Measurements from ENCODE around the gene RECK. TPM values are rescaled to one million over a fixed set of nuclear protein-coding genes. Genes with fewer than 3 reads are reported as not detected.

Gene RECK
- total RNA-seq, 1 experiment from 2014 or later: 13.2 TPM

- no peak overlapping the region for H3K27ac ChIP-seq (ENCODE audit: low read length)
Measured at GRCh38 chr9:36165826-36166167, 129.1 kb downstream of the RECK start.

DNA sequence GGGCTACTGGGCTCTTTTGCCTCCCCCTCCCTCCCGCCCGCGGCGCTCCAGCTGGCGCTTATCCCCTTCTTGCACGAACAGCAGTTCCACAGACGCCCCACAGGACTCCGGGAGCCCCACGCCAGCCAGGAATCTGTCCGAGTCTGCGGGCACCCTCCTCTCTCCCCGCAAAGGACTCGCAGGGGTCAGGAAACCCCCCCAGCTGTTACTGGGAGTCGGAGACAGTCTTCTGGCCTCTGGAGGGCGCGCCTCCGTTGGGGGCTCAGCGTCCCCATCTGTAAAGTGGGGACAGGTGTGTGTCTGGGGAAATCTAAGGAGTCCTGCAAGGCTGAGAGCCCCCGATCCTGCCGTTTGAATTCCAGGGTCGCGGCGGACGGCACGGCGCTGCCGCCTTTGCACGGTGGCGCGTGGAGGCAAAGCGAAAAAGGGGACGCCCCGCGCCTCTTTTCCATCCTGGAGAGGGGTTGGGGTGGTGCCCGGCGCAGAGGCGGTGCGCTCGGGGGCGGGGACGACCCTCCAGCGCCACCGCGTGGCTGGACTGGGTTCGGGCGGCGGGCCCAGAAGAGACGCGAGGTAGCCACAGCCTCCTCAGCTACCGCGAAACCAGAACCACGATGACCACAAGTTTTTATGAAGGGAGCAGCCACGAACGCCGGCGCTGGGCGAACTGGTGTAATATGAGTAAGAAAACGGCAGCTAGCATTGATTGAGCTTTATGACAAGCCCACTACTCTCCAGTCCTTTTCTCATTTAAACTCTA is 129.6 kb downstream of the RECK start:
- Histone ChIP-seq H3K36me3 (ENCODE audit: control insufficient read depth, insufficient read depth, low read length) (no peaks in the 10 kb centered on the region), H3K4me3 (ENCODE audit: low read depth in 2 of 2, low read length in 2 of 2) (peak overlapping the region; percentile 44 to 55), H3K27ac (ENCODE audit: low read length) (no peak overlapping the region), H3K4me1 (ENCODE audit: control insufficient read depth, insufficient read depth, low read length) (peaks cover 11% of the 10 kb centered on the region; the same call in 1 of the 2 replicates), H3K9me3 (ENCODE audit: control insufficient read depth, insufficient read depth, low read depth, low read length) (no peaks in the 10 kb centered on the region), H3K27me3 (ENCODE audit: control insufficient read depth, insufficient read depth, low read length) (no peaks in the 10 kb centered on the region)
- peak; percentile 97 for ATAC-seq
- TF ChIP-seq, protein P1, sequence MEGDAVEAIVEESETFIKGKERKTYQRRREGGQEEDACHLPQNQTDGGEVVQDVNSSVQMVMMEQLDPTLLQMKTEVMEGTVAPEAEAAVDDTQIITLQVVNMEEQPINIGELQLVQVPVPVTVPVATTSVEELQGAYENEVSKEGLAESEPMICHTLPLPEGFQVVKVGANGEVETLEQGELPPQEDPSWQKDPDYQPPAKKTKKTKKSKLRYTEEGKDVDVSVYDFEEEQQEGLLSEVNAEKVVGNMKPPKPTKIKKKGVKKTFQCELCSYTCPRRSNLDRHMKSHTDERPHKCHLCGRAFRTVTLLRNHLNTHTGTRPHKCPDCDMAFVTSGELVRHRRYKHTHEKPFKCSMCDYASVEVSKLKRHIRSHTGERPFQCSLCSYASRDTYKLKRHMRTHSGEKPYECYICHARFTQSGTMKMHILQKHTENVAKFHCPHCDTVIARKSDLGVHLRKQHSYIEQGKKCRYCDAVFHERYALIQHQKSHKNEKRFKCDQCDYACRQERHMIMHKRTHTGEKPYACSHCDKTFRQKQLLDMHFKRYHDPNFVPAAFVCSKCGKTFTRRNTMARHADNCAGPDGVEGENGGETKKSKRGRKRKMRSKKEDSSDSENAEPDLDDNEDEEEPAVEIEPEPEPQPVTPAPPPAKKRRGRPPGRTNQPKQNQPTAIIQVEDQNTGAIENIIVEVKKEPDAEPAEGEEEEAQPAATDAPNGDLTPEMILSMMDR (IDR thresholded peaks at IDR 0.05): no peak
- TF ChIP-seq POLR2AphosphoS5 (IDR thresholded peaks at IDR 0.05; ENCODE audit: low read depth, low read length): no peak
- no peak; the same call in 1 of the 2 replicates for TF ChIP-seq TCF7L2 (IDR thresholded peaks at IDR 0.05; ENCODE audit: low read depth, low read length)
- peak; percentile 60; the same call in 1 of the 2 replicates for TF ChIP-seq SIN3A (IDR thresholded peaks at IDR 0.05; ENCODE audit: borderline replicate concordance, insufficient read depth, low read depth, low read length)
- ChIA-PET CTCF (interaction anchor here (0.6 to 4.8 kb wide), 13 partner anchors 18 to 603 kb away, joined by 3 to 37 read pairs (median 5); partner anchors contain the start of genes CLTA and GLIPR2), POLR2A (interaction anchor here (0.6 kb wide), 3 partner anchors 24 to 231 kb away, joined by 3 to 6 read pairs (median 3); no protein-coding TSS in a partner anchor)
- DNase-seq (ENCODE audit: low read depth, low spot score): peak; percentile 56
- BruUV-seq (replicated peaks): no TSS peak
- intact Hi-C loops (cut with micrococcal nuclease; ENCODE audit: unreplicated experiment) (loop anchor here (1.0 kb wide), 1 partner anchor 63 kb away; no protein-coding TSS in a partner anchor), in situ Hi-C loops (cut with HindIII; ENCODE audit: low pct_unique_long_range_greater_than_20kb, low sequenced_read_pairs) (no loop called here)

More at GRCh38 chr9:36165826-36166167, 129.1 kb downstream of the RECK start:
- Histone ChIP-seq H3K27me3 (ENCODE audit: control insufficient read depth, insufficient read depth, low read length) (no peaks in the 10 kb centered on the region), H3K4me3 (ENCODE audit: low read depth in 2 of 2, low read length in 2 of 2) (peak overlapping the region in 1 of 2 experiments; percentile 55; a peak in 3 of 4 replicates), H3K36me3 (ENCODE audit: control insufficient read depth, insufficient read depth, low read length) (no peaks in the 10 kb centered on the region), H3K4me1 (ENCODE audit: control insufficient read depth, insufficient read depth, low read length) (peaks cover 11% of the 10 kb centered on the region; the same call in 1 of the 2 replicates), H3K9me3 (ENCODE audit: control insufficient read depth, insufficient read depth, low read depth, low read length) (no peaks in the 10 kb centered on the region)
- CTCF ChIA-PET: interaction anchor here (1.2 to 4.8 kb wide), 8 partner anchors 17 to 163 kb away, joined by 4 to 37 read pairs (median 10); partner anchors contain the start of gene CLTA
- intact Hi-C loops (cut with micrococcal nuclease; ENCODE audit: unreplicated experiment): loop anchor here (1.0 kb wide), 1 partner anchor 62 kb away; no protein-coding TSS in a partner anchor
- no peak for DNase-seq (ENCODE audit: low read depth, low spot score)
- peak; percentile 19; the same call in 1 of the 2 replicates for ATAC-seq
- POLR2A ChIA-PET: interaction anchor here (0.6 kb wide), 1 partner anchor 231 kb away, joined by 3 read pairs; no protein-coding TSS in a partner anchor
- in situ Hi-C loops (cut with HindIII; ENCODE audit: low pct_unique_long_range_greater_than_20kb, low sequenced_read_pairs): no loop called here
- no TSS peak for BruUV-seq (replicated peaks)
- TF ChIP-seq, protein P1 (IDR thresholded peaks at IDR 0.05): no peak
- TF ChIP-seq POLR2AphosphoS5 (IDR thresholded peaks at IDR 0.05; ENCODE audit: low read depth, low read length) (no peak), TCF7L2 (IDR thresholded peaks at IDR 0.05; ENCODE audit: low read depth, low read length) (no peak)

GRCh38 chr9:36169166-36169565 is 132.5 kb downstream of the RECK start, which contains the start of gene CCIN:
Gene CCIN (plus strand): TSS chr9:36169388. CDS start chr9:36169503, 115 bp downstream.
- Histone ChIP-seq H3K4me1 (ENCODE audit: control insufficient read depth, insufficient read depth, low read length) (peaks cover 3% of the 10 kb centered on the region; the same call in 1 of the 2 replicates), H3K27me3 (ENCODE audit: control insufficient read depth, insufficient read depth, low read length) (no peaks in the 10 kb centered on the region), H3K27ac (ENCODE audit: low read length) (no peak within 1 kb of the TSS), H3K4me3 (ENCODE audit: low read depth in 2 of 2, low read length in 2 of 2) (no peak within 1 kb of the TSS), H3K36me3 (ENCODE audit: control insufficient read depth, insufficient read depth, low read length) (no peaks in the 10 kb centered on the region), H3K9me3 (ENCODE audit: control insufficient read depth, insufficient read depth, low read depth, low read length) (no peaks in the 10 kb centered on the region)
- CTCF ChIA-PET: interaction anchor here (0.8 kb wide), 1 partner anchor 66 kb away, joined by 3 read pairs; no protein-coding TSS in a partner anchor
- DNase-seq (ENCODE audit: low read depth, low spot score): no peak
- POLR2A ChIA-PET: interaction anchor here (0.5 kb wide), 1 partner anchor 480 kb away, joined by 7 read pairs; no protein-coding TSS in a partner anchor
- ATAC-seq: no peak
- intact Hi-C loops (cut with micrococcal nuclease; ENCODE audit: unreplicated experiment): no loop called here
- in situ Hi-C loops (cut with HindIII; ENCODE audit: low pct_unique_long_range_greater_than_20kb, low sequenced_read_pairs): no loop called here
- TF ChIP-seq POLR2AphosphoS5 (IDR thresholded peaks at IDR 0.05; ENCODE audit: low read depth, low read length) (no peak), TCF7L2 (IDR thresholded peaks at IDR 0.05; ENCODE audit: low read depth, low read length) (no peak), REST (IDR thresholded peaks at IDR 0.05; ENCODE audit: insufficient read depth in 1 of 2, low read depth in 2 of 2, low read length in 1 of 2) (no peak), SIN3A (IDR thresholded peaks at IDR 0.05; ENCODE audit: borderline replicate concordance, insufficient read depth, low read depth, low read length) (no peak)
- TF ChIP-seq, protein P1 (IDR thresholded peaks at IDR 0.05): no peak
- BruUV-seq (replicated peaks): no TSS peak
